Measurements from ENCODE around the gene PACSIN1.

- TF ChIP-seq CTCF (IDR thresholded peaks at IDR 0.05) (no peak), POLR2A (IDR thresholded peaks at IDR 0.05) (no peak)
Observed at GRCh38 chr6:34569361-34569973, 103.6 kb downstream of the PACSIN1 start.

Data from stomach (tissue), 4 donors.